Astrocyte (in vitro differentiated cells and primary cell): ENCODE results near the gene BTBD16.

Experiments used
- CTCF ChIP-seq: IDR thresholded peaks from 2 replicates; pipeline ENCODE4 v1.5.1; 2011; ENCODE audit warnings: low read depth, mild to moderate bottlenecking, inconsistent platforms, low read length, moderate library complexity; ENCODE audit not compliant: insufficient read depth
- EZH2 ChIP-seq: IDR thresholded peaks from 2 replicates; pipeline ENCODE4 v1.6.1; 2012; ENCODE audit warnings: mild to moderate bottlenecking, low read length, inconsistent platforms; ENCODE audit not compliant: insufficient read depth

DNA sequence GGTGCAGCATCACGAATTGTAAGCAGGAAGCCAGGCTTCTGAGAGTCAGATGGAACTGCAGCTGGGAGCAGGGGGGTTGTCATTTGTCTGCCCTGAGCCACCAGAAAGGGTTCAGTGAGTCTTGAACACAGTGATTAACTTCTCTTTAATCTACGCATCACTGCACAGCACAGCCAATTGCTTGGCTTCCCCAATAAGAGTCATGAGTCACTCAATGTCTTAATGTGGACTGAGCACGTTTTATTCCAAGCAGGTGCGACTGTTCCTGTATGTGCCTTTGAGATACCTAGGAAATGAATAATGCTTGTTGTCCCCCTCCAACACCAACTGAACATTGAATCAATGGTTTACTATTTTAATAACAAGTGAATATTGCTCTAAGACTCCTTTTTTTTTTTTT lies 77.4 kb downstream of the BTBD16 start:
- no peak for TF ChIP-seq EZH2
- no peak for TF ChIP-seq CTCF
